Activated T-cell treated with anti-CD3 and anti-CD28 coated beads, Interleukin-2, amount 50 U/mL, for 72 hours (primary cell): ENCODE measurements around the gene UNC45A. TPM values are rescaled to one million over a fixed set of nuclear protein-coding genes. Genes with fewer than 3 reads are reported as not detected.

Experiments used
- ATAC-seq, 2 donors: fragments of 150-1000 bp; cut with Tn5 transposase; replicated peaks in 1 of 2; 2 replicates each; pipeline ENCODE4 v1.10.0; 2021; ENCODE audit warnings: moderate library complexity in 2 of 2, mild to moderate bottlenecking in 1 of 2
- DNase-seq, 2 donors: peaks; one replicate each; pipeline ENCODE4 v3.0.0; 2021 to 2022; ENCODE audit warnings: mixed read lengths in 1 of 2
- H3K27ac Mint-ChIP-seq: one replicate; pipeline ENCODE4 v1.8.0; 2022; ENCODE audit warnings: mild to moderate bottlenecking, moderate library complexity, mixed read lengths
- H3K27me3 Mint-ChIP-seq: one replicate; pipeline ENCODE4 v1.8.0; 2022; ENCODE audit warnings: low read depth, mixed read lengths
- H3K36me3 Mint-ChIP-seq, 2 donors: one replicate each; pipeline ENCODE4 v1.8.0; 2022; ENCODE audit warnings: mixed read lengths in 2 of 2, mild to moderate bottlenecking in 1 of 2; ENCODE audit not compliant: insufficient read depth in 2 of 2
- H3K4me1 Mint-ChIP-seq: one replicate; pipeline ENCODE4 v1.8.0; 2022; ENCODE audit warnings: low read depth, mixed read lengths
- H3K4me3 Mint-ChIP-seq, 2 donors: one replicate each; pipeline ENCODE4 v1.8.0; 2022; ENCODE audit warnings: mild to moderate bottlenecking in 2 of 2, mixed read lengths in 2 of 2, moderate library complexity in 2 of 2
- H3K9me3 Mint-ChIP-seq, 2 donors: one replicate each; pipeline ENCODE4 v1.8.0; 2022; ENCODE audit warnings: mixed read lengths in 2 of 2
- total RNA-seq, 2 donors: library from RNA; stranded (reverse); gene quantifications; one replicate each; pipeline ENCODE4 v1.2.3, GENCODE V29; 2022

Gene UNC45A
- total RNA-seq, 2 donors from 2014 or later = 65.9 to 76.8 TPM

- Mint-ChIP-seq H3K36me3 (peaks cover 7 to 27% of the 10 kb centered on the region in 2 donors), H3K4me1 (peaks cover 40% of the 10 kb centered on the region), H3K9me3 (no peaks in the 10 kb centered on the region), H3K27ac (no peak overlapping the region), H3K27me3 (no peaks in the 10 kb centered on the region), H3K4me3 (no peak overlapping the region)
- DNase-seq = no peak
- ATAC-seq = no peak
Observed at GRCh38 chr15:90986790-90987507, 51.9 kb downstream of the UNC45A start.

- Mint-ChIP-seq H3K27me3 (no peaks in the 10 kb centered on the region), H3K36me3 (peaks cover 9 to 23% of the 10 kb centered on the region in 2 donors), H3K4me1 (peaks cover 41% of the 10 kb centered on the region), H3K27ac (no peak overlapping the region), H3K4me3 (no peak overlapping the region), H3K9me3 (no peaks in the 10 kb centered on the region)
- DNase-seq (no peak), ATAC-seq (no peak)
Observed at GRCh38 chr15:90987561-90988141, 52.6 kb downstream of the UNC45A start.

- DNase-seq = no peak
Observed at GRCh38 chr15:90988296-90988695, 53.2 kb downstream of the UNC45A start.

GRCh38 chr15:90989040-90989768 is 54.1 kb downstream of the UNC45A start:
- ATAC-seq (no peak), DNase-seq (no peak)
- peak overlapping the region in 1 of 2 donors; percentile 12 for H3K4me3 Mint-ChIP-seq
- H3K27me3 Mint-ChIP-seq = no peaks in the 10 kb centered on the region
- H3K9me3 Mint-ChIP-seq = no peaks in the 10 kb centered on the region
- H3K4me1 Mint-ChIP-seq = peaks cover 34% of the 10 kb centered on the region
- no peak overlapping the region for H3K27ac Mint-ChIP-seq
- peaks cover 3 to 13% of the 10 kb centered on the region in 2 donors for H3K36me3 Mint-ChIP-seq

More at GRCh38 chr15:90988296-90988695, 53.2 kb downstream of the UNC45A start:
- Mint-ChIP-seq H3K4me3 (peak overlapping the region; percentile 1 to 12), H3K36me3 (peaks cover 7 to 18% of the 10 kb centered on the region in 2 donors), H3K9me3 (no peaks in the 10 kb centered on the region), H3K4me1 (peaks cover 41% of the 10 kb centered on the region), H3K27ac (peak overlapping the region; percentile 1), H3K27me3 (no peaks in the 10 kb centered on the region)
- ATAC-seq = no peak

- Mint-ChIP-seq H3K9me3 (no peaks in the 10 kb centered on the region), H3K36me3 (peaks cover 6 to 13% of the 10 kb centered on the region in 2 donors), H3K4me3 (no peak overlapping the region), H3K27ac (no peak overlapping the region), H3K27me3 (no peaks in the 10 kb centered on the region), H3K4me1 (peaks cover 37% of the 10 kb centered on the region)
- DNase-seq (no peak), ATAC-seq (no peak)
Observed at GRCh38 chr15:90990446-90990845, 55.4 kb downstream of the UNC45A start.

GRCh38 chr15:90991587-90992285 is 56.7 kb downstream of the UNC45A start:
- no peak for ATAC-seq
- peaks cover 6 to 13% of the 10 kb centered on the region in 2 donors for H3K36me3 Mint-ChIP-seq
- H3K4me1 Mint-ChIP-seq = peaks cover 45% of the 10 kb centered on the region
- peak overlapping the region; percentile 2 to 29 for H3K4me3 Mint-ChIP-seq
- no peaks in the 10 kb centered on the region for H3K27me3 Mint-ChIP-seq
- H3K9me3 Mint-ChIP-seq = no peaks in the 10 kb centered on the region
- no peak overlapping the region for H3K27ac Mint-ChIP-seq
- DNase-seq = no peak

GRCh38 chr15:90994059-90994416 is 59.0 kb downstream of the UNC45A start:
- H3K36me3 Mint-ChIP-seq = peaks cover 11 to 20% of the 10 kb centered on the region in 2 donors
- peak overlapping the region; percentile 98 for H3K27ac Mint-ChIP-seq
- no peaks in the 10 kb centered on the region for H3K9me3 Mint-ChIP-seq
- DNase-seq = peak; percentile 28 to 52
- ATAC-seq = peak; percentile 33 to 48
- H3K27me3 Mint-ChIP-seq = no peaks in the 10 kb centered on the region
- H3K4me3 Mint-ChIP-seq = peak overlapping the region; percentile 99 to 100
- H3K4me1 Mint-ChIP-seq = peaks cover 30% of the 10 kb centered on the region

GRCh38 chr15:90994417-90995311 is 59.6 kb downstream of the UNC45A start, which contains the start of gene PRC1:
Gene PRC1, minus strand, starts transcription at chr15:90994535. Its CDS starts 118 bp downstream, at chr15:90994417.
- Mint-ChIP-seq H3K9me3 (no peaks in the 10 kb centered on the region), H3K27ac (peak within 1 kb of the TSS; percentile 98), H3K4me1 (peaks cover 30% of the 10 kb centered on the region), H3K27me3 (no peaks in the 10 kb centered on the region), H3K36me3 (peaks cover 11 to 22% of the 10 kb centered on the region in 2 donors), H3K4me3 (peak within 1 kb of the TSS; percentile 99 to 100)
- DNase-seq (peak; percentile 99), ATAC-seq (peak; percentile 99 to 100)

- ATAC-seq = no peak
- DNase-seq = no peak
- H3K36me3 Mint-ChIP-seq = peaks cover 10 to 16% of the 10 kb centered on the region in 2 donors
- no peak overlapping the region for H3K4me3 Mint-ChIP-seq
- no peak overlapping the region for H3K27ac Mint-ChIP-seq
- H3K27me3 Mint-ChIP-seq = no peaks in the 10 kb centered on the region
- peaks cover 10% of the 10 kb centered on the region for H3K4me1 Mint-ChIP-seq
- no peaks in the 10 kb centered on the region for H3K9me3 Mint-ChIP-seq
Observed at GRCh38 chr15:90998737-90999136, 63.7 kb downstream of the UNC45A start.

- Mint-ChIP-seq H3K27me3 (no peaks in the 10 kb centered on the region), H3K4me1 (peaks cover under 1% of the 10 kb centered on the region), H3K4me3 (no peak overlapping the region), H3K27ac (no peak overlapping the region), H3K36me3 (peaks cover 7 to 12% of the 10 kb centered on the region in 2 donors), H3K9me3 (no peaks in the 10 kb centered on the region)
- ATAC-seq (no peak), DNase-seq (no peak)
Observed at GRCh38 chr15:91001209-91001608, 66.1 kb downstream of the UNC45A start.
